ENCODE measurements around the gene TIGD1.

GRCh38 chr2:232534940-232535651 is 15.3 kb downstream of the TIGD1 start:
- TF ChIP-seq POLR2A (IDR thresholded peaks at IDR 0.05; ENCODE audit: low read depth, low read length) (no peak), POLR2AphosphoS5 (IDR thresholded peaks at IDR 0.05; ENCODE audit: low read depth, low read length) (no peak)
